NT2/D1 (cell line): ENCODE results near the gene STAT5B.

Experiments used
- SUZ12 ChIP-seq: IDR thresholded peaks from 2 replicates; pipeline ENCODE4 v1.6.1; 2011; ENCODE audit not compliant: insufficient read length, insufficient read depth; ENCODE audit errors: extremely low read depth
- YY1 ChIP-seq: IDR thresholded peaks from 2 replicates; pipeline ENCODE4 v1.6.1; 2011; ENCODE audit not compliant: insufficient read length, insufficient read depth
- ZNF274 ChIP-seq: IDR thresholded peaks from 2 replicates; pipeline ENCODE4 v1.6.1; 2011; ENCODE audit warnings: mild to moderate bottlenecking, low read depth, low read length

DNA sequence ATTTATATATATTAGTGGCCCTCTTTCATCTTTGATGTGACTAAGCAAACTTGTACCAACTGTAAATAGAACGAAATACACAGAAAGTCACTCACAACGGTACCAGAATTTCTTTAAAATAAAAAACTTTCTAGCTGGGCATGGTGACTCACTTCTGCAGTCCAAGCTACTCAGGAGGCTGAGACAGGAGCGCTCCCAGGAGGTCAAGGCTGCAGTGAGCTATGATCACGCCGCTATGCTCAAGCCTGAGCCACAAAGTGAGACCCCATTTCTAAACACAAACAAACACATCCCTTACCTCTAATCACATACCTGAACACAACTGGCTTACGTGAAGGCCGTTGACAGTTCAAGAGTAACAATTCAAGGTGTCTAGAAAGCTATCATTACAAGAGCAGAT lies 29.7 kb downstream of the STAT5B start:
- TF ChIP-seq ZNF274 (no peak), YY1 (no peak), SUZ12 (no peak)
